ENCODE data around the gene AGPAT3. TPM values are rescaled to one million over a fixed set of nuclear protein-coding genes. Genes with fewer than 3 reads are reported as not detected.
"Not testable (repeated sequence)": the region's sequence is repeated elsewhere in the genome, so short reads cannot be mapped to it uniquely, and the experiment has no call there.

Gene AGPAT3
- 9.8 and 11.2 TPM in 2 replicates for polyA plus RNA-seq (2014; cell fraction: cytosol; rRNA removed)
- 9.4 and 14.0 TPM in 2 replicates for polyA plus RNA-seq (2014; cell fraction: nucleus; rRNA removed)

- DNase-seq (ENCODE audit: low spot score) = no peak
These were observed at the start of gene AGPAT3 for GRCh38 chr21:43864962-43865539. Gene AGPAT3, plus strand, starts transcription at chr21:43865223. Its CDS starts 94,459 bp downstream, at chr21:43959682.

DNA sequence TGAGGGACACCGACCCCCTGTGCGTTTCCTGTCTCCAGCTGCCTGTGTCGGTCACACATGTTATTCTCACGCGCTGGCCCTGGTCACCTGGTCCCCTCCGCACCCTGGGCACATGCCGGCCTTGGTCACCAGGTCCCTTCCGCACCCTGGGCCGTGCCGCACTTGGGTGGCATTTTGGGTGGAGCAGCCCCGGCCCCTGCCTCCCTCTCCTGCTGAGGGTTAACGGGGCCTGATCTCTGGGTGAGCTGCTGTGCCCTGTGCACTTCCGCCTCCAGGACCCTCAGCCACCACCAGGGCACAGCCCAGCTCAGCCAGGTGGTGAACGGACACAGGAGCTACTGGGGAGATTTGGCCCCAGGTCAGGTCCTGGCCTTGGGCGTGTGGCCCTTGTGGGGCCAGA, 49.0 kb upstream of the AGPAT3 start:
- no peak for DNase-seq (ENCODE audit: low spot score)

GRCh38 chr21:43816611-43817071, 48.4 kb upstream of the AGPAT3 start:
- no peak for DNase-seq (ENCODE audit: low spot score)

DNA sequence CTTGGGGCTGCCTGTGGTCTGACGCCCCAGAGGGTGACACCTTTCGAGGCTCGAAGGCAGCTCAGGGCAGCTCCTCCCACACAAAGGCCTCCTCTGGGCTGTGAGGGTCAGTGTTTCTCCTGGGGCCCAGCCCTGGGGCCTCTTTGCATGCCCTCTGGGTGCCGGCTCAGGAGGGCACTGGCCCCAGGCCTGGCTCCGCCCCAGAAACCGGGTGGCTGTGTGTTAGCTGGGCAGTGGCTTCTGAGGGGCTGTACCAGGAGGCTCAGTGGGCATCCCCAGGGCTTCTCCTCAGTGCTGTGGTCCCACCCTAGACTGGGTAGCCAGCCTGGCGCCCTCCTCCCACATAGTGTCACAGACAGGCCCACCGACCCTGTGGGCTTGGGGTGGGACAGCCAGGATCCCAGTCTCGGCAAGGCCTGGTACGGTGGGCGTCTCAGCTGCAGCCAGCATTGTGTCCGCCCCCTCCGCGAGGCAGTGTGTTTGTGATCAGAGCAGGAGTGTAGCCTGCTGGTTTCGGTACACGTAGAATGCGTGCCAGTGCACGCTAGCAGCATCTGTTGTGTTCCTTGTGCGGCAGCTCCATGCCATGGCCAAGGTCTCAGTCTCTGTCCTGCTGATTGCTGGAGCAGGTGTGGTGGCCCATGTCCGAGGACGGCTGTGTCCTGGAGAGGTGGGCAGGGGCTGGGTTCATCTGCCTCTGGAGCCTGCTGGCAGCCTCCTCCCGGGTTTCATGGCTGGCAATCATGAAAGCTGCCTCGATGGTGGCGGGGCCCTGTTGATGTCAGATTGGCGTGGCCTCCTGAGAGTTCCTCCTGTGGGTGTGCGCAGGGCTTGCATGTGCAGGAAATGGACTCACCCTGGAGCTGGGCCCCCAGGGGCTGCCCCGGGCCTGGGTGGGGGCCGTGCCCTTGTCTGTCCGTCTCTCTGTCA, 47.6 kb upstream of the AGPAT3 start:
- DNase-seq (ENCODE audit: low spot score) = no peak

DNA sequence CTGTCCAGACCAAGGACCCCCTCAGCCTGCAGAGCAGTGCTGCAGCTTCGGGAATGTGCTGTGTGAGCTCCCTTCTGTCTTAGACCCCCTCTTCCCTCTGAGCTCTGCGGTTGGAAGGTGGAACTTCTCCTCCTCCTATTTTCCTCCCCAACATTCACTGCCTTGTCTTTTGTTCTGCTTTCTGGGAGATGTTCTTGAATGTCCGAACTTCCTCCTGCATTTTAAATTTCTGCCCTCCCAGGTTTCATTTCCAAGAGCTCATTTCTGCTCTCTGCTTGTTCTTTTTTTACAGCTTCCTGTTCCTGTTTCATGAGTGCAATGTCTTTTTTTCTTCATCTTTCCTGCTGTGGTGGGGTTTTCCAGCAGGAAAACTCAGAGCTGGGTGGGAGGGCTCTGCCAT, 46.3 kb upstream of the AGPAT3 start:
- DNase-seq (ENCODE audit: low spot score) = no peak

DNA sequence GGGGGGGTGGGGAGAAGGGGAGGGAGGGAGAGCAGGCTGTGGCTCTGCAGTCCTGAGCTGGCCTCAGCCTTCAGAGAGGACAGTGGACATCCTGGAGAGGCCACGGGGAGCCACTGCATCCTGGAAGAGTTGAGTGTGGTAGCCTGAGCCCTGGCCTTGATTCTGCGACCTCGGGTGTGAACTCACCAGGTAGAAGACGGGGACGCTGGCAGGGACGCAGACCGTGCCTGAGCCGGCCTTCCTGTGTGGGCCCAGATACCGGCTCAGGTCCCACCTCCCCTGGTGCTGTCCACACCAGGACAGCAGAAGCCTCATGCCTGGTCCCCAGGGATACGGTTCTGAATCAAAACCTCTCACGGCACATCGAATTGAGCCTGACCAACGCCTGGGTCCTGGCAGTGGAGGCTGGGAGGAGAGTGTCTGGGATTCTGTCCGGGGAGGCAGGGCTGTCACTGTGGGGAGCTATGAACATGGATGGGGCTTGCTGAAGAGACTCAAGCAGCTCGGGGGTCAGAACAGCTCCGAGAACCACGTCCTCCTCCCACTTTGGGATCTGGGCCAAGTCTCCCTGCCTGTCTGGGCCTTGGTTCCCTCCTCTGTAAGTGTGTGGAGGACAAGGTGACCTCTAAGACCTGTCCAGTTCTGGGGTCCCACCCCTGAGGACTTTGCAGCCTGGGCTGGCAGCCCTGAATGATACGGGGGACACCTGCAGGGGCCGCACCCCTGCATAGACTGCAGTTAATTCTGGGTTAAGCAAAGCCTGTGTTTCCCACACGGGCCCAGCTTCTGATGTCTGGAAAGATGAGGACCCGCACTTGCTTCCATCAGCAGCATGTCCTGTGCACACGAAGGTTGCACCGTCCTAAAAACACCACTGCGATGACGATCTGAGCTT, 45.3 kb upstream of the AGPAT3 start:
- no peak for DNase-seq (ENCODE audit: low spot score)

DNA sequence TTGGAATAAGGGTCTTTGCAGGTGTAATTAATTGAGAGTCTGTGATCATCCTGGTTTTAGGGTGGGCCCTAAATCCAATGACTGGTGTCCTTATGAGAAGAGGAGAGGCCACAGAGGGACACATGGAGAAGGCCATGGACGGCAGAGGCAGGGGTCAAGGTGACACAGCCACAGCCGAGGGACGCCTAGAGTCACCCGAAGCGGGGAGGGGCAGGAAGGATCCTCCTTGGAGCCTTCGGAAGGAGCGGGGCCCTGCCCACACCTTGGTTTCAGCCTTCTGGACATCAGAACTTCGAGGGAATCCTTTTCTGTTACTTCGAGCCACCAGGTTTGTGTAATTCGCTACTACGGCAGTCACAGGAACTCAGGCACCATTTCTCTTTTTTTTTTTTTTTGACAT, 44.6 kb upstream of the AGPAT3 start:
- no peak for DNase-seq (ENCODE audit: low spot score)

DNA sequence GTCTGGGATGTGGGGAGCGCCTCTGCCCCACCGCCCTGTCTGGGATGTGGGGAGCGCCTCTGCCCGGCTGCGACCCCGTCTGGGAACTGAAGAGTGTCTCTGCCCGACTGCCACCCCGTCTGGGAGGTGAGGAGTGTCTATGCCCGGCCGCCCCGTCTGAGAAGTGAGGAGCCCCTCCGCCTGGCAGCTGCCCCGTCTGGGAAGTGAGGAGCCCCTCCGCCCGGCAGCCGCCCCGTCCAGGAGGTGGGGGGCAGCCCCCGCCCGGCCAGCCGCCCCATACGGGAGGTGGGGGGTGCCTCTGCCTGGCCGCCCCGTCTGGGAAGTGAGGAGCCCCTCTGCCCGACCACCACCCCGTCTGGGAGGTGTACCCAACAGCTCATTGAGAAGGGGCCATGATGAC, 42.9 kb upstream of the AGPAT3 start:
- not testable (repeated sequence) for DNase-seq (ENCODE audit: low spot score)

GRCh38 chr21:43822741-43823140, 42.3 kb upstream of the AGPAT3 start:
- not testable (repeated sequence) for DNase-seq (ENCODE audit: low spot score)

- DNase-seq (ENCODE audit: low spot score) = no peak
These were observed 40.4 kb upstream of the AGPAT3 start for GRCh38 chr21:43824333-43825241.

- DNase-seq (ENCODE audit: low spot score) = no peak
These were observed 39.6 kb upstream of the AGPAT3 start for GRCh38 chr21:43825242-43825935.

DNA sequence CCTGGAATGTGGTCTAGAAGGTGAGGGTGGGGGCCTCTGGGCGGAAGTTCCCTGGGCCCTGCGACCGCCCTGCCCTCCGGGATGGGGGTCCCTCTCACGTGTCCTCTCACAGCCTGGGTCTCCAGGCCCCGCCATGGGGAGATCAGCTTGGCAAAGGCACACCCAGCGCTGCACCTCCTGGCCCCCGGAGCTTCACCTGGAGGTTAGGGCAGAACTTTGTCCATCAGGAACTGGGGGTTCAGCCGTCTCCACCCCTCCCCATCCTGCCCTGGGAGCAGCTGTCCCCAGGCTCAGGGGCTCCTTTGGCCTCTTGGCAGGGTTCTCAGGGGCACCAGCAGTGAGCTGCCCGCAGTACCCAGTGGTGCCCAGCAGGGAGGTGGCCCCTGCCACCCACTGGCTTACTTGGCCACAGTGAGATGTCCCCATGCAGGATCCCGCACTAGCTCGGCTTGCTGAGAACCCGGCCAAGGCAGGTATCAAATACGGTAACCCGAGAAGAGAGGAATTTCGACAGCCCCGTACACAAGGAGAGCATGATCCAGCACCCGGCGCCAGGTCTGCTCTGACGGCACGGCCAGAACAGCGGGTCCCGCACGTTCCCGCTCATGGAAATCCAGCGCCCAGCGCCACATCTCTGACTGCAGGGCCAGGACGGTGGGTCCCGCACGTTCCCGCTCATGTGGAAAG, 38.9 kb upstream of the AGPAT3 start:
- DNase-seq (ENCODE audit: low spot score) = peak; percentile 23

GRCh38 chr21:43826623-43826974, 38.4 kb upstream of the AGPAT3 start:
- DNase-seq (ENCODE audit: low spot score) = no peak

DNA sequence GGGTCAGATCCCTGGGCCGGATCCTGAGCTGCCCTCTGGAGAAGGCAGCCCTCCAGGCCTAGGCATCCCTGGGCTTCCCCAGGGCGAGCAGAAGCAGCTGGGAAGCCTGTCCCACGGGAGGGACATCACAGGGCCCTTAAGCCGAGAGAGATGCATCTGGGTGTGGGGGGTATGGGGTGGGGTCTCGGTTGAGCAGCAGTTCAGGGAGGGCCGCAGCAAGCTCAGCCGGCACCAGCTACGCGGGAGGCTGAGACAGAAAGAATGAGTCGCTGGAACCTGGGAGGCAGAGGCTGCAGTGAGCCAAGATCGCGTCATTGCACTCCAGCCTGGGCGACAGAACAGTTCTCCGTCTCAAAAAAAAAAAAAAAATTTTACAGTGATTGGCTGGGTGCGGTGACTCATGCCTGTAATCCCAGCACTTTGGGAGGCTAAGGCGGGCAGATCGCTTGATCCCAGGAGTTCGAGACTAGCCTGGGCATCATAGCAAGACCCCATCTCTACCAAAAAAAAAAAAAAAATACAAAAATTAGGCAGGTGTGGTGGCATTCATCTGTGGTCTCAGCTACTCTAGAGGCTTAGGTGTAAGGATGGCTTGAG, 37.9 kb upstream of the AGPAT3 start:
- DNase-seq (ENCODE audit: low spot score) = no peak

GRCh38 chr21:43829161-43829560, 35.9 kb upstream of the AGPAT3 start:
- DNase-seq (ENCODE audit: low spot score) = no peak

GRCh38 chr21:43829575-43830119, 35.4 kb upstream of the AGPAT3 start:
- DNase-seq (ENCODE audit: low spot score) = no peak

DNA sequence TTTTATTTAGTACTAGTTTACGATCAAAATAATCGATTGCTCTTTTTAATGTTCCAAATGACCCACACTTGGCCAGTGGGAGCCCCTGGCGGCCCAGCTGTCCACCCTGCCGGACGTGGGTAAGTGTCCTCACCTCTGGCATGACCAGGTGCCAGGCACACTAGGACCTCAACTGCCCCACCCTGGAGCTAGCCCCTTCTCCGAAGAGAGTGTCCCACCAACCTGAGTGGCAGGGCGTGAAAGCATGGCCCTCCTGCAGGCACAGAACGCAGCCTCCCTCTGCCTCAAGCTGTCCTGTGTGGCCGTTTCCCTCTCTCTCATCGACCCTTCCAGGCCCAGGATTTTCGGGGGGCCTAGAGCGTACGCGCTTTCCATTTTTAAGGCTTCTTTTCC, 32.9 kb upstream of the AGPAT3 start:
- no peak for DNase-seq (ENCODE audit: low spot score)

GRCh38 chr21:43832648-43833047, 32.4 kb upstream of the AGPAT3 start:
- no peak for DNase-seq (ENCODE audit: low spot score)
